ENCODE results near the gene STMN1. TPM values are rescaled to one million over a fixed set of nuclear protein-coding genes. Genes with fewer than 3 reads are reported as not detected.

Gene STMN1
- total and polyA plus RNA-seq, 9 of the 15 experiments (the other 6 are each of a cell fraction or from before 2014, with no cell fraction given) = 269 to 2,153 (median 595) TPM

DNA sequence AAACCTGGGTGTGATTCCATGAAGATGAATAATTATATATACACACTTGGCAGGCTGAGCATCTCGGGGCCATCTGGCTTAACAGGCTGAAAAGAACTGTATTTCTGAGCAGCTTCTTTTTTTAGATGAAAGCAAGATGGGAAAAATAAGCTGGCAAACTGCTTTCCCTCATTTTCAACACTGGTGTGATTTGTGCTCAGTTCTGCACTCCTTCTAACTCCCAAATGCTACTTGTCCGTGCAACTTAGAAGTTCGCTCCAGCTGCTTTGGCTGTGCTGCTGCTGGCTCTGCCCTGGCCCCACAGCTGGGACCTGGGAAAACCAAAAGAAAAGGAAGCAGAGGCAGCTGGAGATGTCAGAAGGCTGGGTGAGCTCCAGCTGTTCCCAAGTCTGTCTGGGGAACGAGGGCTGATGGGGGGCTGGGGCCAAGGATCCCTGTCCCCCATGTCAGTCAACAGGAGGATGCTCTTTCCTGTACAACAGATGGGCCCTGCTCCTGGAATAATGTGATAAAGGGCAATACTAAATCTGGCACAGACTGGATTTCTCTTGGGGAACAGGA, 46.7 kb upstream of the STMN1 start (continued):
- TF ChIP-seq TRIM28 (IDR thresholded peaks at IDR 0.05) (no peak), DNMT1 (IDR thresholded peaks at IDR 0.05) (no peak), RAD51 (IDR thresholded peaks at IDR 0.05; ENCODE audit: borderline replicate concordance, low read depth) (no peak), PHF8 (IDR thresholded peaks at IDR 0.05; ENCODE audit: borderline replicate concordance, low read length) (no peak), SP1 (CRISPR knock-in tag; IDR thresholded peaks at IDR 0.05) (no peak), ZNF507 (tag; conservative IDR thresholded peaks at IDR 0.05) (no peak), L3MBTL2 (IDR thresholded peaks at IDR 0.05) (no peak), ZNF274 (IDR thresholded peaks at IDR 0.05; ENCODE audit: borderline replicate concordance, low read depth, low read length) (no peak), HNRNPK (IDR thresholded peaks at IDR 0.05; ENCODE audit: low read depth, low read length, poor library complexity, severe bottlenecking) (no peak), RBM17 (IDR thresholded peaks at IDR 0.05; ENCODE audit: borderline replicate concordance, low read depth, low read length) (no peak), NUFIP1 (IDR thresholded peaks at IDR 0.05; ENCODE audit: partially characterized antibody) (no peak)
- TF ChIP-seq, protein P1, sequence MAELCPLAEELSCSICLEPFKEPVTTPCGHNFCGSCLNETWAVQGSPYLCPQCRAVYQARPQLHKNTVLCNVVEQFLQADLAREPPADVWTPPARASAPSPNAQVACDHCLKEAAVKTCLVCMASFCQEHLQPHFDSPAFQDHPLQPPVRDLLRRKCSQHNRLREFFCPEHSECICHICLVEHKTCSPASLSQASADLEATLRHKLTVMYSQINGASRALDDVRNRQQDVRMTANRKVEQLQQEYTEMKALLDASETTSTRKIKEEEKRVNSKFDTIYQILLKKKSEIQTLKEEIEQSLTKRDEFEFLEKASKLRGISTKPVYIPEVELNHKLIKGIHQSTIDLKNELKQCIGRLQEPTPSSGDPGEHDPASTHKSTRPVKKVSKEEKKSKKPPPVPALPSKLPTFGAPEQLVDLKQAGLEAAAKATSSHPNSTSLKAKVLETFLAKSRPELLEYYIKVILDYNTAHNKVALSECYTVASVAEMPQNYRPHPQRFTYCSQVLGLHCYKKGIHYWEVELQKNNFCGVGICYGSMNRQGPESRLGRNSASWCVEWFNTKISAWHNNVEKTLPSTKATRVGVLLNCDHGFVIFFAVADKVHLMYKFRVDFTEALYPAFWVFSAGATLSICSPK (IDR thresholded peaks at IDR 0.05; ENCODE audit: borderline replicate concordance) = no peak
- TF ChIP-seq, protein P2, sequence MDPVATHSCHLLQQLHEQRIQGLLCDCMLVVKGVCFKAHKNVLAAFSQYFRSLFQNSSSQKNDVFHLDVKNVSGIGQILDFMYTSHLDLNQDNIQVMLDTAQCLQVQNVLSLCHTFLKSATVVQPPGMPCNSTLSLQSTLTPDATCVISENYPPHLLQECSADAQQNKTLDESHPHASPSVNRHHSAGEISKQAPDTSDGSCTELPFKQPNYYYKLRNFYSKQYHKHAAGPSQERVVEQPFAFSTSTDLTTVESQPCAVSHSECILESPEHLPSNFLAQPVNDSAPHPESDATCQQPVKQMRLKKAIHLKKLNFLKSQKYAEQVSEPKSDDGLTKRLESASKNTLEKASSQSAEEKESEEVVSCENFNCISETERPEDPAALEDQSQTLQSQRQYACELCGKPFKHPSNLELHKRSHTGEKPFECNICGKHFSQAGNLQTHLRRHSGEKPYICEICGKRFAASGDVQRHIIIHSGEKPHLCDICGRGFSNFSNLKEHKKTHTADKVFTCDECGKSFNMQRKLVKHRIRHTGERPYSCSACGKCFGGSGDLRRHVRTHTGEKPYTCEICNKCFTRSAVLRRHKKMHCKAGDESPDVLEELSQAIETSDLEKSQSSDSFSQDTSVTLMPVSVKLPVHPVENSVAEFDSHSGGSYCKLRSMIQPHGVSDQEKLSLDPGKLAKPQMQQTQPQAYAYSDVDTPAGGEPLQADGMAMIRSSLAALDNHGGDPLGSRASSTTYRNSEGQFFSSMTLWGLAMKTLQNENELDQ (CRISPR knock-in tag; IDR thresholded peaks at IDR 0.05; ENCODE audit: borderline replicate concordance) = no peak
- TF ChIP-seq, protein P3, sequence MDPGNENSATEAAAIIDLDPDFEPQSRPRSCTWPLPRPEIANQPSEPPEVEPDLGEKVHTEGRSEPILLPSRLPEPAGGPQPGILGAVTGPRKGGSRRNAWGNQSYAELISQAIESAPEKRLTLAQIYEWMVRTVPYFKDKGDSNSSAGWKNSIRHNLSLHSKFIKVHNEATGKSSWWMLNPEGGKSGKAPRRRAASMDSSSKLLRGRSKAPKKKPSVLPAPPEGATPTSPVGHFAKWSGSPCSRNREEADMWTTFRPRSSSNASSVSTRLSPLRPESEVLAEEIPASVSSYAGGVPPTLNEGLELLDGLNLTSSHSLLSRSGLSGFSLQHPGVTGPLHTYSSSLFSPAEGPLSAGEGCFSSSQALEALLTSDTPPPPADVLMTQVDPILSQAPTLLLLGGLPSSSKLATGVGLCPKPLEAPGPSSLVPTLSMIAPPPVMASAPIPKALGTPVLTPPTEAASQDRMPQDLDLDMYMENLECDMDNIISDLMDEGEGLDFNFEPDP (CRISPR knock-in tag; IDR thresholded peaks at IDR 0.05) = no peak
- TF ChIP-seq, protein P4, sequence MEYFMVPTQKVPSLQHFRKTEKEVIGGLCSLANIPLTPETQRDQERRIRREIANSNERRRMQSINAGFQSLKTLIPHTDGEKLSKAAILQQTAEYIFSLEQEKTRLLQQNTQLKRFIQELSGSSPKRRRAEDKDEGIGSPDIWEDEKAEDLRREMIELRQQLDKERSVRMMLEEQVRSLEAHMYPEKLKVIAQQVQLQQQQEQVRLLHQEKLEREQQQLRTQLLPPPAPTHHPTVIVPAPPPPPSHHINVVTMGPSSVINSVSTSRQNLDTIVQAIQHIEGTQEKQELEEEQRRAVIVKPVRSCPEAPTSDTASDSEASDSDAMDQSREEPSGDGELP (CRISPR knock-in tag; IDR thresholded peaks at IDR 0.05; ENCODE audit: borderline replicate concordance) = no peak
- TF ChIP-seq, protein P5, sequence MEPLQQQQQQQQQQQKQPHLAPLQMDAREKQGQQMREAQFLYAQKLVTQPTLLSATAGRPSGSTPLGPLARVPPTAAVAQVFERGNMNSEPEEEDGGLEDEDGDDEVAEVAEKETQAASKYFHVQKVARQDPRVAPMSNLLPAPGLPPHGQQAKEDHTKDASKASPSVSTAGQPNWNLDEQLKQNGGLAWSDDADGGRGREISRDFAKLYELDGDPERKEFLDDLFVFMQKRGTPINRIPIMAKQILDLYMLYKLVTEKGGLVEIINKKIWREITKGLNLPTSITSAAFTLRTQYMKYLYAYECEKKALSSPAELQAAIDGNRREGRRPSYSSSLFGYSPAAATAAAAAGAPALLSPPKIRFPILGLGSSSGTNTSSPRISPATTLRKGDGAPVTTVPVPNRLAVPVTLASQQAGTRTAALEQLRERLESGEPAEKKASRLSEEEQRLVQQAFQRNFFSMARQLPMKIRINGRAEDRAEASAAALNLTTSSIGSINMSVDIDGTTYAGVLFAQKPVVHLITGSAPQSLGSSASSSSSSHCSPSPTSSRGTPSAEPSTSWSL (CRISPR knock-in tag; IDR thresholded peaks at IDR 0.05; ENCODE audit: borderline replicate concordance) = no peak
- TF ChIP-seq, protein P6, sequence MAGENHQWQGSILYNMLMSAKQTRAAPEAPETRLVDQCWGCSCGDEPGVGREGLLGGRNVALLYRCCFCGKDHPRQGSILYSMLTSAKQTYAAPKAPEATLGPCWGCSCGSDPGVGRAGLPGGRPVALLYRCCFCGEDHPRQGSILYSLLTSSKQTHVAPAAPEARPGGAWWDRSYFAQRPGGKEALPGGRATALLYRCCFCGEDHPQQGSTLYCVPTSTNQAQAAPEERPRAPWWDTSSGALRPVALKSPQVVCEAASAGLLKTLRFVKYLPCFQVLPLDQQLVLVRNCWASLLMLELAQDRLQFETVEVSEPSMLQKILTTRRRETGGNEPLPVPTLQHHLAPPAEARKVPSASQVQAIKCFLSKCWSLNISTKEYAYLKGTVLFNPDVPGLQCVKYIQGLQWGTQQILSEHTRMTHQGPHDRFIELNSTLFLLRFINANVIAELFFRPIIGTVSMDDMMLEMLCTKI (IDR thresholded peaks at IDR 0.05; ENCODE audit: partially characterized antibody) = no peak
